Measurements from ENCODE around the gene SLA2. TPM values are rescaled to one million over a fixed set of nuclear protein-coding genes. Genes with fewer than 3 reads are reported as not detected.
"Not testable (repeated sequence)": the region's sequence is repeated elsewhere in the genome, so short reads cannot be mapped to it uniquely, and the experiment has no call there.

SLA2 gene
- total RNA-seq, 2 experiments from 2014 or later = 70.6 to 73.4 TPM

- DNase-seq = no peak
- peaks cover 42% of the 10 kb centered on the region for H3K36me3 Mint-ChIP-seq
- no peaks in the 10 kb centered on the region for H3K9me3 Mint-ChIP-seq
- peaks cover 37% of the 10 kb centered on the region for H3K4me1 Mint-ChIP-seq
- H3K27ac Mint-ChIP-seq = peak overlapping the region; percentile 75
- H3K4me3 Mint-ChIP-seq = no peak overlapping the region
- no peaks in the 10 kb centered on the region for H3K27me3 Mint-ChIP-seq
Observed at GRCh38 chr20:36582821-36583220, 63.2 kb downstream of the SLA2 start.

- H3K9me3 Mint-ChIP-seq = no peaks in the 10 kb centered on the region
- no peak overlapping the region for H3K4me3 Mint-ChIP-seq
- H3K27ac Mint-ChIP-seq = peak overlapping the region; percentile 75
- no peak for DNase-seq
- H3K4me1 Mint-ChIP-seq = peaks cover 32% of the 10 kb centered on the region
- H3K36me3 Mint-ChIP-seq = peaks cover 37% of the 10 kb centered on the region
- H3K27me3 Mint-ChIP-seq = no peaks in the 10 kb centered on the region
Observed at GRCh38 chr20:36582322-36582721, 63.7 kb downstream of the SLA2 start.

- Mint-ChIP-seq H3K9me3 (no peaks in the 10 kb centered on the region), H3K27ac (peak overlapping the region; percentile 61), H3K4me1 (peaks cover 44% of the 10 kb centered on the region), H3K36me3 (peaks cover 39% of the 10 kb centered on the region), H3K4me3 (no peak overlapping the region), H3K27me3 (no peaks in the 10 kb centered on the region)
- no peak for DNase-seq
Observed at GRCh38 chr20:36579996-36580545, 65.9 kb downstream of the SLA2 start.

GRCh38 chr20:36578356-36579041, 67.5 kb downstream of the SLA2 start:
- no peaks in the 10 kb centered on the region for H3K9me3 Mint-ChIP-seq
- peaks cover 49% of the 10 kb centered on the region for H3K4me1 Mint-ChIP-seq
- H3K36me3 Mint-ChIP-seq = peaks cover 44% of the 10 kb centered on the region
- DNase-seq = no peak
- no peak overlapping the region for H3K4me3 Mint-ChIP-seq
- H3K27ac Mint-ChIP-seq = no peak overlapping the region
- no peaks in the 10 kb centered on the region for H3K27me3 Mint-ChIP-seq

- Mint-ChIP-seq H3K27ac (peak overlapping the region; percentile 96), H3K27me3 (no peaks in the 10 kb centered on the region), H3K9me3 (no peaks in the 10 kb centered on the region), H3K36me3 (peaks cover 36% of the 10 kb centered on the region), H3K4me3 (peak overlapping the region; percentile 90), H3K4me1 (peaks cover 51% of the 10 kb centered on the region)
- DNase-seq = no peak
Observed at GRCh38 chr20:36576081-36576445, 69.9 kb downstream of the SLA2 start.

- peak; percentile 65 for DNase-seq
Observed at GRCh38 chr20:36574366-36575135, 71.4 kb downstream of the SLA2 start.

GRCh38 chr20:36573798-36574365, 72.1 kb downstream of the SLA2 start:
- Mint-ChIP-seq H3K4me3 (peak overlapping the region; percentile 90), H3K27me3 (no peaks in the 10 kb centered on the region), H3K27ac (peak overlapping the region; percentile 85), H3K4me1 (peaks cover 40% of the 10 kb centered on the region), H3K36me3 (peaks cover 28% of the 10 kb centered on the region), H3K9me3 (no peaks in the 10 kb centered on the region)
- DNase-seq = peak; percentile 34

More at GRCh38 chr20:36574366-36575135, 71.4 kb downstream of the SLA2 start:
- Mint-ChIP-seq H3K27ac (peak overlapping the region; percentile 96), H3K27me3 (no peaks in the 10 kb centered on the region), H3K4me3 (peak overlapping the region; percentile 90), H3K9me3 (no peaks in the 10 kb centered on the region), H3K36me3 (peaks cover 31% of the 10 kb centered on the region), H3K4me1 (peaks cover 41% of the 10 kb centered on the region)

- Mint-ChIP-seq H3K9me3 (no peaks in the 10 kb centered on the region), H3K36me3 (peaks cover 24% of the 10 kb centered on the region), H3K4me1 (peaks cover 39% of the 10 kb centered on the region), H3K4me3 (peak within 1 kb of the TSS; percentile 95), H3K27ac (peak within 1 kb of the TSS; percentile 99), H3K27me3 (no peaks in the 10 kb centered on the region)
- peak; percentile 96 for DNase-seq
Observed at GRCh38 chr20:36573103-36573797, 72.7 kb downstream of the SLA2 start, which contains the start of gene TGIF2. Gene TGIF2, plus strand, starts transcription at chr20:36573597. Its CDS starts 5,178 bp downstream, at chr20:36578775.

- H3K4me1 Mint-ChIP-seq = peaks cover 39% of the 10 kb centered on the region
- no peaks in the 10 kb centered on the region for H3K9me3 Mint-ChIP-seq
- H3K36me3 Mint-ChIP-seq = peaks cover 24% of the 10 kb centered on the region
- H3K27ac Mint-ChIP-seq = peak overlapping the region; percentile 99
- no peaks in the 10 kb centered on the region for H3K27me3 Mint-ChIP-seq
- DNase-seq = peak; percentile 76
- peak overlapping the region; percentile 95 for H3K4me3 Mint-ChIP-seq
Observed at GRCh38 chr20:36572701-36573102, 73.3 kb downstream of the SLA2 start.

- peak overlapping the region; percentile 99 for H3K27ac Mint-ChIP-seq
- peak; percentile 24 for DNase-seq
- peaks cover 28% of the 10 kb centered on the region for H3K36me3 Mint-ChIP-seq
- no peaks in the 10 kb centered on the region for H3K9me3 Mint-ChIP-seq
- peak overlapping the region; percentile 95 for H3K4me3 Mint-ChIP-seq
- peaks cover 39% of the 10 kb centered on the region for H3K4me1 Mint-ChIP-seq
- H3K27me3 Mint-ChIP-seq = no peaks in the 10 kb centered on the region
Observed at GRCh38 chr20:36571564-36572504, 74.2 kb downstream of the SLA2 start.

- Mint-ChIP-seq H3K4me3 (no peak overlapping the region), H3K4me1 (peaks cover 22% of the 10 kb centered on the region), H3K9me3 (peaks cover 4% of the 10 kb centered on the region), H3K27ac (no peak overlapping the region), H3K27me3 (no peaks in the 10 kb centered on the region), H3K36me3 (peaks cover 19% of the 10 kb centered on the region)
- no peak for DNase-seq
Observed at GRCh38 chr20:36569847-36570429, 76.1 kb downstream of the SLA2 start.

GRCh38 chr20:36565520-36565919, 80.5 kb downstream of the SLA2 start:
- H3K36me3 Mint-ChIP-seq = peaks cover 25% of the 10 kb centered on the region
- peaks cover 10% of the 10 kb centered on the region for H3K9me3 Mint-ChIP-seq
- no peak overlapping the region for H3K27ac Mint-ChIP-seq
- H3K4me3 Mint-ChIP-seq = no peak overlapping the region
- H3K27me3 Mint-ChIP-seq = no peaks in the 10 kb centered on the region
- no peak for DNase-seq
- H3K4me1 Mint-ChIP-seq = peaks cover 2% of the 10 kb centered on the region

- H3K36me3 Mint-ChIP-seq = peaks cover 21% of the 10 kb centered on the region
- H3K4me1 Mint-ChIP-seq, H3K27ac Mint-ChIP-seq, H3K27me3 Mint-ChIP-seq, DNase-seq, H3K4me3 Mint-ChIP-seq: not testable (repeated sequence)
- H3K9me3 Mint-ChIP-seq = peaks cover 10% of the 10 kb centered on the region
Observed at GRCh38 chr20:36564726-36565121, 81.3 kb downstream of the SLA2 start.

Data from activated naive CD8-positive, alpha-beta T cell treated with anti-CD3 and anti-CD28 coated beads for 36 hours (primary cell).